ENCODE results near the gene FBLN2. TPM values are rescaled to one million over a fixed set of nuclear protein-coding genes. Genes with fewer than 3 reads are reported as not detected.
A peak's percentile ranks its signal among the peaks of the same experiment; 100 is the strongest.

Gene FBLN2
- total RNA-seq, 4 donors from 2014 or later = 25.3 to 93.8 (median 47.6) TPM

DNA sequence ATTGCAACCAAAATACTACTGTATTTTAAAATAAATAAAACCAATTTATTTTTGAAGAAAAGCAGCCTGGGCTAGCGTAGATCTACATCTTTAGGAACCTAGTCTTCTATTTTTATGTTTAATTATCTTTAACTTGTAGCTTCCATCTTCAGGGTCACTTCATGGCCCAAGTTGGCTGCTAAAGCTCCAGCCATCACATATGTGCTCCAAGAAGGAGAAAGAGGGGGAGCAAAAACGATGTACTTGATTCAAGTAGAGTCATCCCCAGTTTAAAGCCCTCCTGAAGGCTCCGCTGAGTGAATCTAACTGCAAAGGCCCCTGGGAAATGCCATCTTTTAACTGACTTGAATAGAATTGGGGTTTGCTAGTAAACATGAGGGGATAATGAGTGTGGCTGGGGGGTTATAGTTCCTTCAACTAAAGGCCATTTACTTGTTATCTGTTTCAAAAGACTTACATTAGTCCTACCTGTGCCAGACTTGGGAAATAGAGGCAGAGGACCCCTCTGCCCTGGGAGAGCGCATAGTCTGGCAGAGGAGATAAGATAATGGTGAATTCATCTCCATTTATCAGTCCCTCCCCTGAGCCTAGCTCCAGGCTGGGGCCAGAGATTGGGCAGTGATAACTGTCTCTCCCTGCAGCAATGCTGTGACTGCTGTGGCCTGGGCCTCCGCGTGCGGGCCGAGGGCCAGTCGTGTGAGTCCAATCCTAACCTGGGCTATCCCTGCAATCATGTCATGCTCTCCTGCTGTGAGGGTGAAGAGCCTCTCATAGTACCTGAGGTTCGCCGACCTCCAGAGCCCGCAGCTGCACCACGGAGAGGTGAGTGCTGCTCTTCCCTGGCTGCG is 64.6 kb downstream of the FBLN2 start:
- WGBS = 87% methylated on average over 8 of the region's 14 CpGs

DNA sequence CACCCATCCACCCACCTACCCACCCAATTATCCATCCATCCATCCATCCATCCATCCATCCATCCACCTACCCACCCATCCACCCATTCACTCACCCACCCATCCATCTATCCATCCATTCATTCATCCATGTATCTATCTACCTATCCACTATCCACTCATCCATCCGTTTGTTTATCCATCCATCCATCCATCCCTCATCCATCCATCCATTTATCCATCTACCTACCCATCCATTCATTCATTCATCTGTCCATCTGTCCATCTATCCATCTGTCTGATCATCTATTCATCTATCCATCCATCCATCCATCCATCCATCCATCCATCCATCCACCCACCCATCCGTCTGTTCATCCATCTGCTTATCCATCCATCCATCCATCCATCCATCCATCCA is 65.7 kb downstream of the FBLN2 start:
- H3K27me3 ChIP-seq = no peaks in the 10 kb centered on the region
- WGBS = 94% methylated on average over 2 of the region's 2 CpGs
- no peaks in the 10 kb centered on the region for H3K4me1 ChIP-seq
- peaks cover 33% of the 10 kb centered on the region for H3K36me3 ChIP-seq
- H3K27ac ChIP-seq = no peak overlapping the region
- TF ChIP-seq, protein P1, sequence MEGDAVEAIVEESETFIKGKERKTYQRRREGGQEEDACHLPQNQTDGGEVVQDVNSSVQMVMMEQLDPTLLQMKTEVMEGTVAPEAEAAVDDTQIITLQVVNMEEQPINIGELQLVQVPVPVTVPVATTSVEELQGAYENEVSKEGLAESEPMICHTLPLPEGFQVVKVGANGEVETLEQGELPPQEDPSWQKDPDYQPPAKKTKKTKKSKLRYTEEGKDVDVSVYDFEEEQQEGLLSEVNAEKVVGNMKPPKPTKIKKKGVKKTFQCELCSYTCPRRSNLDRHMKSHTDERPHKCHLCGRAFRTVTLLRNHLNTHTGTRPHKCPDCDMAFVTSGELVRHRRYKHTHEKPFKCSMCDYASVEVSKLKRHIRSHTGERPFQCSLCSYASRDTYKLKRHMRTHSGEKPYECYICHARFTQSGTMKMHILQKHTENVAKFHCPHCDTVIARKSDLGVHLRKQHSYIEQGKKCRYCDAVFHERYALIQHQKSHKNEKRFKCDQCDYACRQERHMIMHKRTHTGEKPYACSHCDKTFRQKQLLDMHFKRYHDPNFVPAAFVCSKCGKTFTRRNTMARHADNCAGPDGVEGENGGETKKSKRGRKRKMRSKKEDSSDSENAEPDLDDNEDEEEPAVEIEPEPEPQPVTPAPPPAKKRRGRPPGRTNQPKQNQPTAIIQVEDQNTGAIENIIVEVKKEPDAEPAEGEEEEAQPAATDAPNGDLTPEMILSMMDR (IDR thresholded peaks at IDR 0.05) = no peak
- no peak for TF ChIP-seq POLR2AphosphoS5 (IDR thresholded peaks at IDR 0.05)
- no peak for TF ChIP-seq EP300 (IDR thresholded peaks at IDR 0.05)
- no peak for TF ChIP-seq POLR2A (IDR thresholded peaks at IDR 0.05)
- no peaks in the 10 kb centered on the region for H3K9me3 ChIP-seq
- no peak for DNase-seq (ENCODE audit: low spot score in 2 of 2)
- no peak overlapping the region for H3K4me3 ChIP-seq

More for the DNA sequence above, 64.6 kb downstream of the FBLN2 start:
- Histone ChIP-seq H3K4me3 (no peak overlapping the region), H3K9me3 (no peaks in the 10 kb centered on the region), H3K27me3 (no peaks in the 10 kb centered on the region), H3K36me3 (peaks cover 30% of the 10 kb centered on the region), H3K27ac (no peak overlapping the region), H3K4me1 (no peaks in the 10 kb centered on the region)
- no peak for TF ChIP-seq POLR2A (IDR thresholded peaks at IDR 0.05)
- DNase-seq (ENCODE audit: low spot score in 2 of 2) = peak in 1 of 2 donors; percentile 0

DNA sequence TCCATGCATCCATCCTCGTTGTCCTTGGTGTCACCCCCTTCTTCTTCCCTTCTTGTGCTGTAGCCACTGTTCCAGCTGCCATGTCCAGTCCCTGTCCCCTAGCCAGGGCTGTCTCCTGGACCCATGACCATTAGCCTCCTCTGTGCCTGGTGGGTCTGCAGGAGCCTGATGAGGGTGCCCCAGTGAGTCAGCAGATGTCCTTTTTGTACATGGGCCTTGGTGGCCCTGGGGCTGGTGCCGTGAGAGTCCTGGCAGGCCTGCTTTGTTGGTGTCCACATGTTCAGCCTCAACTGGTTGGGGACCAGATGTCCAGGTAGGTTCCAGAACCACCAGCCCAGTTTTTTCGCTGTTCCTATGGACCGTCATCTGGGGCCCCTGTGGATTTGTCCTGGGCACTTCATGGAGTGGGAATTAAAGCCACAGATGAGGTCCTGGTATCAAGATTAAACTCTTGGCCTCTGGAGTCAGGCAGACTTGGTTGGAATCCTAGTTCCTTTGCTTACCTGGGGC is 66.1 kb downstream of the FBLN2 start:
- TF ChIP-seq POLR2AphosphoS5 (IDR thresholded peaks at IDR 0.05) (no peak), POLR2A (IDR thresholded peaks at IDR 0.05) (no peak), EP300 (IDR thresholded peaks at IDR 0.05) (no peak)
- TF ChIP-seq, protein P1 (IDR thresholded peaks at IDR 0.05) = no peak
- Histone ChIP-seq H3K4me3 (no peak overlapping the region), H3K9me3 (no peaks in the 10 kb centered on the region), H3K27ac (no peak overlapping the region), H3K27me3 (no peaks in the 10 kb centered on the region), H3K4me1 (no peaks in the 10 kb centered on the region), H3K36me3 (peaks cover 37% of the 10 kb centered on the region)
- WGBS = 91% methylated on average over 4 of the region's 4 CpGs
- DNase-seq (ENCODE audit: low spot score in 2 of 2) = no peak

DNA sequence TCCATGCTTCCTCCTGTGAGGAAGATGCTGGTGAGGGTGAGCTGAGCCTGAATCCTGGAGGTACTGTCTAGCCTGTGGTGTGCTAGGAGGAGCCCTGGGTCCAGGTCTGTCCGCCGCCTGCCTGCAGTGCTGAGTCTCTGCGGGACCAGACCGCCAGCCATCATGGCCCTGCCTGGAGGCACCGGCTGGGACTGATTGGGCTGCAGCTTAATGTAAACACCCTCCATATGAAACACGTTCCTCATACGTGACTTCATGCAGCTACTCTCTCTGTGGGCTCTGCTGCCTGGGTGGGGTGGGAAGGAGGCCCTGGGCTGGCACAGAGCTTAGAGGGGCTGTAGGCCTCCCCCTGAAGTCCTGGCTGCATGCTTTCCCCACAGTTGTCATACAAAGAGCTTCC is 67.4 kb downstream of the FBLN2 start:
- H3K4me1 ChIP-seq = no peaks in the 10 kb centered on the region
- H3K36me3 ChIP-seq = peaks cover 46% of the 10 kb centered on the region
- TF ChIP-seq POLR2A (IDR thresholded peaks at IDR 0.05) = no peak
- TF ChIP-seq POLR2AphosphoS5 (IDR thresholded peaks at IDR 0.05) = no peak
- TF ChIP-seq, protein P1 (IDR thresholded peaks at IDR 0.05) = no peak
- TF ChIP-seq EP300 (IDR thresholded peaks at IDR 0.05) = no peak
- DNase-seq (ENCODE audit: low spot score in 2 of 2) = no peak
- WGBS = 93% methylated on average over 2 of the region's 7 CpGs
- H3K4me3 ChIP-seq = no peak overlapping the region
- no peaks in the 10 kb centered on the region for H3K9me3 ChIP-seq
- no peak overlapping the region for H3K27ac ChIP-seq
- no peaks in the 10 kb centered on the region for H3K27me3 ChIP-seq

DNA sequence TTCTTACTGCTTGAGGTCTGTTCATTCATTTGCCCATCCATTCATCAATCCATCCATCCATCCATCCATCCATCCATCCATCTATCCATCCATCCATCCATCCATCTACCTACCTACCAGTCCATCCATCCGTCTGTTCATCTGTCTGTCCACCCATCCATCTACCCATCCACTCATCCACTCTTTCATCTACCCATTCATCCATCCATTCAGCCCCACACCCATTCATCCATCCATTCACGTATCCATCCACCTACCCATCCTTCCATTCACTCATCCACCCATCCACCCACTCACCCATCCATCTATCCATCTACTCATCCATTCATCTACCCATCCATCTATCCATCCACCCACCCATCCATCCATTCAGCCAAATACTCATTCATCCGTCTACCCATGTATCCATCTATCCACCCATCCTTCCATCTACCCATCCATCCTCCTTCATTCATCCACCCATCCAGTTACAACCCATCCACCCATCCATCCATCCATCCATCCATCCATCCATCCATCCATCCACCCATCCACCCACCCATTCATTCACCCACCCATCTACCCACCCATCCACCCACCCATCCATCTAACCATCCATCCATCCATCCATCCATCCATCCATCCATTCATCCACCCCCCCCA is 68.3 kb downstream of the FBLN2 start:
- H3K4me1 ChIP-seq = peaks cover 6% of the 10 kb centered on the region
- TF ChIP-seq POLR2AphosphoS5 (IDR thresholded peaks at IDR 0.05) = no peak
- H3K4me3 ChIP-seq = no peak overlapping the region
- H3K27ac ChIP-seq = no peak overlapping the region
- H3K9me3 ChIP-seq = no peaks in the 10 kb centered on the region
- DNase-seq (ENCODE audit: low spot score in 2 of 2) = no peak
- WGBS = 94% methylated on average over 3 of the region's 3 CpGs
- peaks cover 46% of the 10 kb centered on the region for H3K36me3 ChIP-seq
- H3K27me3 ChIP-seq = no peaks in the 10 kb centered on the region

DNA sequence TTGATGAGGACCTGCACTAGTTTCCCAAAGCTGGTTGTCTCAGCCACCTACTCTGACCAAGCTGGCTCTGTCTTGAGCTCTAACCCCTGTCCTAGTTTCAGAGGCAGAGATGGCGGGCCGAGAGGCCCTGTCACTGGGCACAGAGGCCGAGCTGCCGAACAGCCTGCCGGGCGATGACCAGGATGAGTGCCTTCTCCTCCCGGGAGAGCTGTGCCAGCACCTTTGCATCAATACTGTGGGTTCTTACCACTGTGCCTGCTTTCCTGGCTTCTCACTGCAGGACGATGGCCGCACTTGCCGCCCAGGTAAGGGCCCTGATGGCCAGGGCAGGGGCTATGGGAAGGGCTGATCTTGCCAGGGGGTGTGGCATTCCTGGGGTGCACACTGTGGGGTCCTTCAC is 69.1 kb downstream of the FBLN2 start:
- H3K27me3 ChIP-seq = no peaks in the 10 kb centered on the region
- no peak overlapping the region for H3K4me3 ChIP-seq
- no peak overlapping the region for H3K27ac ChIP-seq
- DNase-seq (ENCODE audit: low spot score in 2 of 2) = no peak
- H3K4me1 ChIP-seq = peaks cover 14% of the 10 kb centered on the region
- TF ChIP-seq, protein P1 (IDR thresholded peaks at IDR 0.05) = no peak
- no peak for TF ChIP-seq POLR2AphosphoS5 (IDR thresholded peaks at IDR 0.05)
- 92% methylated on average over 9 of the region's 10 CpGs for WGBS
- H3K36me3 ChIP-seq = peaks cover 46% of the 10 kb centered on the region
- H3K9me3 ChIP-seq = no peaks in the 10 kb centered on the region

Measured in suprapubic skin (tissue), 4 donors.